Measurements from ENCODE around the gene OR6C68. TPM values are rescaled to one million over a fixed set of nuclear protein-coding genes. Genes with fewer than 3 reads are reported as not detected.

OR6C68 gene
- total RNA-seq, 1 donor from 2014 or later = not detected

GRCh38 chr12:55501601-55502000, 9.4 kb downstream of the OR6C68 start:
- Mint-ChIP-seq H3K27me3 (ENCODE audit: low read depth, unreplicated experiment) (no peaks in the 10 kb centered on the region), H3K36me3 (ENCODE audit: low read depth, unreplicated experiment) (no peaks in the 10 kb centered on the region), H3K4me1 (ENCODE audit: low read depth, unreplicated experiment) (peaks cover 14% of the 10 kb centered on the region), H3K9me3 (ENCODE audit: unreplicated experiment) (peaks cover 2% of the 10 kb centered on the region), H3K27ac (ENCODE audit: unreplicated experiment) (no peak overlapping the region), H3K4me3 (ENCODE audit: unreplicated experiment) (no peak overlapping the region)
- no peak for TF ChIP-seq EZH2 (IDR thresholded peaks at IDR 0.05; ENCODE audit: insufficient read depth, low read length)
- TF ChIP-seq, protein P1, sequence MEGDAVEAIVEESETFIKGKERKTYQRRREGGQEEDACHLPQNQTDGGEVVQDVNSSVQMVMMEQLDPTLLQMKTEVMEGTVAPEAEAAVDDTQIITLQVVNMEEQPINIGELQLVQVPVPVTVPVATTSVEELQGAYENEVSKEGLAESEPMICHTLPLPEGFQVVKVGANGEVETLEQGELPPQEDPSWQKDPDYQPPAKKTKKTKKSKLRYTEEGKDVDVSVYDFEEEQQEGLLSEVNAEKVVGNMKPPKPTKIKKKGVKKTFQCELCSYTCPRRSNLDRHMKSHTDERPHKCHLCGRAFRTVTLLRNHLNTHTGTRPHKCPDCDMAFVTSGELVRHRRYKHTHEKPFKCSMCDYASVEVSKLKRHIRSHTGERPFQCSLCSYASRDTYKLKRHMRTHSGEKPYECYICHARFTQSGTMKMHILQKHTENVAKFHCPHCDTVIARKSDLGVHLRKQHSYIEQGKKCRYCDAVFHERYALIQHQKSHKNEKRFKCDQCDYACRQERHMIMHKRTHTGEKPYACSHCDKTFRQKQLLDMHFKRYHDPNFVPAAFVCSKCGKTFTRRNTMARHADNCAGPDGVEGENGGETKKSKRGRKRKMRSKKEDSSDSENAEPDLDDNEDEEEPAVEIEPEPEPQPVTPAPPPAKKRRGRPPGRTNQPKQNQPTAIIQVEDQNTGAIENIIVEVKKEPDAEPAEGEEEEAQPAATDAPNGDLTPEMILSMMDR (IDR thresholded peaks at IDR 0.05; ENCODE audit: insufficient read depth, low read depth, low read length) = no peak
- Histone ChIP-seq H4K20me1 (ENCODE audit: insufficient read depth, low read length) (no peaks in the 10 kb centered on the region), H3K4me3 (ENCODE audit: insufficient read depth, low read depth, low read length) (no peak overlapping the region), H3K9me3 (ENCODE audit: insufficient read depth, low read depth, low read length) (no peaks in the 10 kb centered on the region), H2AFZ (ENCODE audit: low read depth, low read length) (no peak overlapping the region), H3K27ac (ENCODE audit: low read depth, low read length) (no peak overlapping the region), H3K4me2 (ENCODE audit: low read length) (no peak overlapping the region), H3K4me1 (ENCODE audit: insufficient read depth, low read length) (no peaks in the 10 kb centered on the region), H3K9ac (ENCODE audit: low read length) (no peak overlapping the region), H3K79me2 (ENCODE audit: insufficient read depth, low read length) (no peaks in the 10 kb centered on the region), H3K27me3 (ENCODE audit: insufficient read depth, low read length) (no peaks in the 10 kb centered on the region), H3K36me3 (ENCODE audit: insufficient read depth, low read length) (no peaks in the 10 kb centered on the region)
- FAIRE-seq = no peak
- no peak for DNase-seq (ENCODE audit: low read depth)

DNA sequence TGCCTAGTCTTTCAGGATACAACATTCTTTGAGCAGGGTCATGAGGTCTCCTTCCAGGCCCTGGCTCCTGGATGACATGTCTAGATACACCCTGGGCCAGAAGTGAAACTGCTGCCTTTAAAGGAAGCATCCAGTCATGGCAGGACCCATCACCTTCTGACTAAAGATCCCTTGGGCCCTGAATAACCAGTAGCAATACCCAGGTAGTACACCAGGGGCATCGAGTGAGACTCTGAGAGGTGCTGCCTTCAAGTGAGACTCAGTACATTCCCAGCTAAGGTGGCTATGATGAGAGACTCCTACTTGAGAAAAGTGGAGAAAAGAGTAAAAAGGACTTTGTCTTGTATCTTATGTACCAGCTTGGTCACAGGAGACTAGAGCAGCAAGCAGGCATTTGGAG, 23.5 kb downstream of the OR6C68 start:
- Histone ChIP-seq H3K9ac (ENCODE audit: low read length) (no peak overlapping the region), H3K9me3 (ENCODE audit: insufficient read depth, low read depth, low read length) (no peaks in the 10 kb centered on the region), H3K4me3 (ENCODE audit: insufficient read depth, low read depth, low read length) (no peak overlapping the region), H3K4me1 (ENCODE audit: insufficient read depth, low read length) (no peaks in the 10 kb centered on the region), H3K4me2 (ENCODE audit: low read length) (no peak overlapping the region), H4K20me1 (ENCODE audit: insufficient read depth, low read length) (no peaks in the 10 kb centered on the region), H3K27me3 (ENCODE audit: insufficient read depth, low read length) (no peaks in the 10 kb centered on the region), H3K79me2 (ENCODE audit: insufficient read depth, low read length) (no peaks in the 10 kb centered on the region), H3K27ac (ENCODE audit: low read depth, low read length) (no peak overlapping the region), H2AFZ (ENCODE audit: low read depth, low read length) (no peak overlapping the region), H3K36me3 (ENCODE audit: insufficient read depth, low read length) (no peaks in the 10 kb centered on the region)
- Mint-ChIP-seq H3K27ac (ENCODE audit: unreplicated experiment) (no peak overlapping the region), H3K27me3 (ENCODE audit: low read depth, unreplicated experiment) (no peaks in the 10 kb centered on the region), H3K4me3 (ENCODE audit: unreplicated experiment) (no peak overlapping the region), H3K9me3 (ENCODE audit: unreplicated experiment) (peaks cover 8% of the 10 kb centered on the region), H3K4me1 (ENCODE audit: low read depth, unreplicated experiment) (no peaks in the 10 kb centered on the region), H3K36me3 (ENCODE audit: low read depth, unreplicated experiment) (no peaks in the 10 kb centered on the region)
- FAIRE-seq (no peak), DNase-seq (ENCODE audit: low read depth) (no peak)
- TF ChIP-seq EZH2 (IDR thresholded peaks at IDR 0.05; ENCODE audit: insufficient read depth, low read length) = no peak
- TF ChIP-seq, protein P1 (IDR thresholded peaks at IDR 0.05; ENCODE audit: insufficient read depth, low read depth, low read length) = no peak

- TF ChIP-seq EZH2 (IDR thresholded peaks at IDR 0.05; ENCODE audit: insufficient read depth, low read length) = no peak
- TF ChIP-seq, protein P1 (IDR thresholded peaks at IDR 0.05; ENCODE audit: insufficient read depth, low read depth, low read length) = no peak
- Mint-ChIP-seq H3K4me3 (ENCODE audit: unreplicated experiment) (no peak overlapping the region), H3K4me1 (ENCODE audit: low read depth, unreplicated experiment) (no peaks in the 10 kb centered on the region), H3K27ac (ENCODE audit: unreplicated experiment) (no peak overlapping the region), H3K9me3 (ENCODE audit: unreplicated experiment) (peaks cover 8% of the 10 kb centered on the region), H3K27me3 (ENCODE audit: low read depth, unreplicated experiment) (no peaks in the 10 kb centered on the region), H3K36me3 (ENCODE audit: low read depth, unreplicated experiment) (no peaks in the 10 kb centered on the region)
- no peak overlapping the region for H3K27ac ChIP-seq (ENCODE audit: low read depth, low read length)
- H3K4me2 ChIP-seq (ENCODE audit: low read length) = no peak overlapping the region
- H3K9me3 ChIP-seq (ENCODE audit: insufficient read depth, low read depth, low read length) = no peaks in the 10 kb centered on the region
- FAIRE-seq (no peak), DNase-seq (ENCODE audit: low read depth) (no peak)
- H2AFZ ChIP-seq (ENCODE audit: low read depth, low read length) = no peak overlapping the region
- H3K36me3 ChIP-seq (ENCODE audit: insufficient read depth, low read length) = no peaks in the 10 kb centered on the region
- H3K9ac ChIP-seq (ENCODE audit: low read length) = no peak overlapping the region
- H4K20me1 ChIP-seq (ENCODE audit: insufficient read depth, low read length) = no peaks in the 10 kb centered on the region
- H3K4me1 ChIP-seq (ENCODE audit: insufficient read depth, low read length) = no peaks in the 10 kb centered on the region
- no peaks in the 10 kb centered on the region for H3K79me2 ChIP-seq (ENCODE audit: insufficient read depth, low read length)
- no peaks in the 10 kb centered on the region for H3K27me3 ChIP-seq (ENCODE audit: insufficient read depth, low read length)
- H3K4me3 ChIP-seq (ENCODE audit: insufficient read depth, low read depth, low read length) = no peak overlapping the region
Measured at GRCh38 chr12:55516391-55516790, 24.2 kb downstream of the OR6C68 start.

Other genes with a start within 250 kb of the OR6C68 start
- not detected in 2 replicates for gene OR6C74, start 247.8 kb upstream of the OR6C68 start, total RNA-seq
- gene OR6C6, start 195.8 kb upstream of the OR6C68 start, total RNA-seq = not detected in 2 replicates
- not detected in 2 replicates for gene OR6C1, start 178.0 kb upstream of the OR6C68 start, total RNA-seq
- gene OR6C3, start 161.6 kb upstream of the OR6C68 start, total RNA-seq = not detected in 2 replicates
- not detected in 2 replicates for gene OR6C75, start 129.4 kb upstream of the OR6C68 start, total RNA-seq
- gene OR6C65, start 91.8 kb upstream of the OR6C68 start, total RNA-seq = not detected in 2 replicates
- not detected in 2 replicates for gene OR6C76, start 66.1 kb upstream of the OR6C68 start, total RNA-seq
- gene OR6C2, start 48.3 kb upstream of the OR6C68 start, total RNA-seq = not detected in 2 replicates
- not detected in 2 replicates for gene OR6C70, start 22.2 kb upstream of the OR6C68 start, total RNA-seq
- not detected in 2 replicates for gene OR6C4, start 57.2 kb downstream of the OR6C68 start, total RNA-seq
- gene OR2AP1, start 80.1 kb downstream of the OR6C68 start, total RNA-seq = not detected in 2 replicates
- gene OR10P1, start 144.5 kb downstream of the OR6C68 start, total RNA-seq = not detected in 2 replicates
- 20.4 and 26.5 TPM in 2 replicates for gene ITGA7, start 215.5 kb downstream of the OR6C68 start, total RNA-seq
- gene BLOC1S1, start 223.7 kb downstream of the OR6C68 start, total RNA-seq = 49.2 and 51.0 TPM in 2 replicates
- 1.4 and 2.1 TPM in 2 replicates for gene RDH5, start 228.0 kb downstream of the OR6C68 start, total RNA-seq
- gene CD63, start 236.6 kb downstream of the OR6C68 start, total RNA-seq = 965 and 1,014 TPM in 2 replicates